Upper lobe of left lung (tissue), 4 donors: ENCODE data around the gene RASGRF2.

Experiments used
- EP300 ChIP-seq, 4 donors: sonication (generic); formaldehyde crosslinking; IDR thresholded peaks; one replicate each; pipeline ENCODE4 v1.5.1; 2017; ENCODE audit warnings: antibody characterized with exemption in 4 of 4, control low read depth in 2 of 4
- POLR2A ChIP-seq, 4 donors: fragments of 450-650 bp; IDR thresholded peaks; one replicate each; pipeline ENCODE4 v1.5.1; 2016 to 2017; ENCODE audit warnings: antibody characterized with exemption in 4 of 4, mild to moderate bottlenecking in 2 of 4
- POLR2AphosphoS5 ChIP-seq, 2 donors: sonication (generic); formaldehyde crosslinking; IDR thresholded peaks; one replicate each; pipeline ENCODE4 v1.5.1; 2017; ENCODE audit warnings: antibody characterized with exemption in 2 of 2
- TF ChIP-seq, protein P1 (sequence below), 6 experiments: fragments of 450-650 bp in 4 of 6; fragments of 200-600 bp in 2 of 6; sonication (generic) in 2 of 6; IDR thresholded peaks; one replicate each; pipeline ENCODE4 v1.5.1; 2016 to 2019; ENCODE audit warnings: antibody characterized with exemption in 6 of 6

- TF ChIP-seq POLR2A (IDR thresholded peaks at IDR 0.05) (no peak), POLR2AphosphoS5 (IDR thresholded peaks at IDR 0.05) (no peak), EP300 (IDR thresholded peaks at IDR 0.05) (no peak)
- TF ChIP-seq, protein P1, sequence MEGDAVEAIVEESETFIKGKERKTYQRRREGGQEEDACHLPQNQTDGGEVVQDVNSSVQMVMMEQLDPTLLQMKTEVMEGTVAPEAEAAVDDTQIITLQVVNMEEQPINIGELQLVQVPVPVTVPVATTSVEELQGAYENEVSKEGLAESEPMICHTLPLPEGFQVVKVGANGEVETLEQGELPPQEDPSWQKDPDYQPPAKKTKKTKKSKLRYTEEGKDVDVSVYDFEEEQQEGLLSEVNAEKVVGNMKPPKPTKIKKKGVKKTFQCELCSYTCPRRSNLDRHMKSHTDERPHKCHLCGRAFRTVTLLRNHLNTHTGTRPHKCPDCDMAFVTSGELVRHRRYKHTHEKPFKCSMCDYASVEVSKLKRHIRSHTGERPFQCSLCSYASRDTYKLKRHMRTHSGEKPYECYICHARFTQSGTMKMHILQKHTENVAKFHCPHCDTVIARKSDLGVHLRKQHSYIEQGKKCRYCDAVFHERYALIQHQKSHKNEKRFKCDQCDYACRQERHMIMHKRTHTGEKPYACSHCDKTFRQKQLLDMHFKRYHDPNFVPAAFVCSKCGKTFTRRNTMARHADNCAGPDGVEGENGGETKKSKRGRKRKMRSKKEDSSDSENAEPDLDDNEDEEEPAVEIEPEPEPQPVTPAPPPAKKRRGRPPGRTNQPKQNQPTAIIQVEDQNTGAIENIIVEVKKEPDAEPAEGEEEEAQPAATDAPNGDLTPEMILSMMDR (IDR thresholded peaks at IDR 0.05): no peak
These were observed 165.8 kb downstream of the RASGRF2 start for GRCh38 chr5:81125959-81126358.
